Measurements from ENCODE around the gene PDZRN4.
"Not testable (repeated sequence)": the region's sequence is repeated elsewhere in the genome, so short reads cannot be mapped to it uniquely, and the experiment has no call there.

The PDZRN4 gene

DNA sequence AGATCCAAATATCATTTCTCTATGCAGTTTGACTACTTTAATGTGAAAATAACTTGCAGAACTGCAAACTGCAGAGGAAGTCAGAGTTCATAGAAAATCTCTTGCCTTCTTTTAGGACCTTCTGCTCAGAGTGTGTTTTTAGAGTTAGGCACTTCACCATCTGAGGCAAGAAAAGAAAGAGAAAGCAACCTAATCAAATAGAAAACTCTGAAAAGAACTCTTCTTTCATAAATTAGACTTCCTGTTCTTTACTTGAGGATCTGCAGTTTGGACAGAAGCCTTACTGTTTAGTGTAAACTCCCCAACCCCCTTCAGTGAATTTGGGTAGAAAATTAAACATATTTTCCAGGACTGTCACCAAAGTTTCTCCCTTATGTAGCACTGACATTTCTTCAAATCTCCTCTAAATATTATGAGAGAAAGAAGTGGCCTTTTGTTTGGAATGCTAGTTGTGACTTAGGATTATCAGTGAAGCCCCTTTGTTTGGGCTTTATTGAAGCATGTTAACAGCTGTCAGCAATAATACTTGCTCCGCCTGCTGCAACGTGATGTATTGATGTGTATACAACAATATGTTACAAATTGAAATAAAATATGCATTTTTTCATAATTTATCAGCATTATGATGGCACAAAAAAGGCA, 99.5 kb downstream of the PDZRN4 start:
- DNase-seq = no peak

DNA sequence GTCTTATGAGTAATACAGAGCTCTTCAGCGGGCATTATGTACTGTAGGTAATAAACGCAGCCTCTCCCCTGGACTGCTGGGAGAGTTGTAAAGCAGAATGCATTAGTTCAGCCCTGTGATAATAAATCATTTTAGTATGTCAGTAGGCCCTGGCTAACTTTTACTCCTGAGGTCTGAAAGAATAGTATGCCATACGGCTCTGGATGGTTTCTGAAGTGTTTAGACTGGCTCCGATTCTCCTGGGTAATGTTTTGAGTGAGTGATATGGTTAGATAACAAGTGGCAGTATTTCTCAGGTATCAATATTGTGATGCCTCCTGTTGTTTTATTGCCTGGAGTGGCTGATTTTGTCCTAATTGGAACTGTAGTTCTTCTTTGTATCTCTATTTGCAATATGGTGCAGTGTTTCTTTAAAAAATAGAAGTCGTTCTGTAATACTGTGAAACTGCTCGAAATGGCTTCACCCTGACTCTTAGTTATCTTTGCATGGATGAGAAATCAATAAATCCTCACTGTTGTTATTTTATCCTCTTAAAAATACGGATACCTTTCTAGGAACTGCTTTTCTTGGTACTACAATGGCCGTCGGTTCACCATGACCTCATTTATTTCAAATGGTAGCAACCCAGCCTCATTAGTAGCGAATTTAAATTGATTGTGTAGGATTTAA, 100.2 kb downstream of the PDZRN4 start:
- no peak for DNase-seq

DNA sequence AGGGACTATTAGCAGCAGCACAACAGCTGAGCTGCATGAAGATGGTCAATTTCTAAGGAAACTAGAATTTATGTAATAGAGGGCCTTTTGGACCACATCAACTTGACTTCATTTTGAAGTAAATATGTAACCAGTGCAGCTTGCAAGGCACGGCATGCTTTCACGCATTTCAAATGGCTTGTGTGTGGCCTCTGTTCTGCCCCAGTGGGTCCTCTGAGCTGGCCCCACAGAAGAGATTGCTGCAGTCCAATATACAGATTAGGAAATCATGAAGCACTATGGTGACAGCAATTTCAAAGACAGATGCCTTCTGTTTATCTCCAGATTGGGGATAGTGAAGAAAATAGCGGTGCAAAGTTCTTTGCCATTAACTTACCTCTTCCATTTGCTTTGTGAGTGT, 101.4 kb downstream of the PDZRN4 start:
- DNase-seq = no peak

DNA sequence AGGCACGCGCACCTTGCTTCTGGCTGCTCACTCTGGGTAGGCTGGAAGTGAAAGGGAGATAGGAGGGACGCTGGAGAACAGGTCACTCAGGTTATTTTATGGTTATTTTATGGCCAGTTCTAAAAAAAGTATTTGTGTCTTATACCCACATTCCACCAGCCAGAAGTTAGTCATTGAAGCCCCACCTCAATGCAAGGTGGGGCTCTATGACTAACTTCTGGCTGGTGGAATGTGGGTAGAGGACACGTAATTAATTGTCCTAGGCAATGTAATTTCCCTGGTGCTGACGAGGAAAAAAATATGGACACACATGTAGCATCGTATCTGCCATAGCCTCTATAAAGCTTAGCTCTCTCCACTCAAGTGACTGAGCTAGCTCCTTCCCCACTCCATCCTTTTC, 104.9 kb downstream of the PDZRN4 start:
- no peak for DNase-seq

DNA sequence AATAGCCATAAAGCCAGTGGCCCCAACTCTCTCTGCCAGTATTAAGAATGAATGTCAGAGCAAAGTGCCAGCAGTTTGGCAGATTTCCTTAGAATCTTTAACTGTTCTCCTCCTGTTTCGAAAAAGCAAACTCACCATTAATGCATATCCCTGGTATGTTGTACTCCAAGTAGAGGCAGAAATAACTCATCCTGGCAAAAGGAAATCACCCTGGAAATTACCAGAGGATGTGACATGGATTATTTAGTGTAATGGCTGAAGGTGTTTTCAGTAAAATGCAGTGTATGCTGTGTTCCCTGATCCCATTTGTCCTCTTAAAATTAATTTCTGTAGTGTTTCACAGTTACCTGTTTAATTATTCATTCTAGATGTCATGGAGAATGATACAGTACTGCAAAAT, 105.3 kb downstream of the PDZRN4 start:
- no peak for DNase-seq

DNA sequence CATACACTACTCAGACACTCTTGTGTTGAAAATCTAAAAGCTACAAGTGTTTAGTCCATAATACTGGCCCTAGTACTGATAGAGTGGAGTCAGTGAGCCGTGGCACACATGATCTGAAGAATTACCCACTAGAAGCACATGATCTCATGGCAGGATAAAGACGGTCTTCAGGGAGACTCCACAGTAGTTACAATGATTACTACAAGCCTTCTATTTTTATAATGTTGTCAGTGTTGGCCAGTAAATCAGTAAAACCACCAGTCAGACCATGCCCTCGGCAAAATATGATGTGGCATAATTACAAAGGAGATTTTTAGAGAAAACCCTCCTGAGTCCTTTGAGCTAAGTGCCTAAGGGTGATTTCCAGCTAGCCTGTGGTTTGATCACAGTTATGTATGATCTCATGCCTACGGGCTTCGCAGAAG, 114.9 kb downstream of the PDZRN4 start:
- no peak for DNase-seq

DNA sequence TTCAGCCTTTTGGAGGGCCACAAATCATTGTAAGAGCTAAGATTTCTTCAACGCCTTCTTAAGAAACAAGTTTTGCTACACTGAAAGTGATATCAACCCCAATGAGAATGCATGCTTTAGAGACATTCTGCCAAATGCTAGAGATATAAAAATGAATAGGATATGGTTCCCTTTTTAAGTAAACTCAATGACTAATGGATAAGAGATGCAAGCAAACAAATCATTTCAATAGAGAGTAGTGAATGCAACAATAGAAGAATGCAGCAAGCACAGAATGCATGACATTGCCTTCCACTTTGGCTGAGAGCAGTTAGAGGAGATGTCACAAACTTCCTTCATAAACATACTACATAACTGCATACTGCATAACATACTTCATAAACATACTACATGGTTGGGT, 116.4 kb downstream of the PDZRN4 start:
- DNase-seq = no peak

DNA sequence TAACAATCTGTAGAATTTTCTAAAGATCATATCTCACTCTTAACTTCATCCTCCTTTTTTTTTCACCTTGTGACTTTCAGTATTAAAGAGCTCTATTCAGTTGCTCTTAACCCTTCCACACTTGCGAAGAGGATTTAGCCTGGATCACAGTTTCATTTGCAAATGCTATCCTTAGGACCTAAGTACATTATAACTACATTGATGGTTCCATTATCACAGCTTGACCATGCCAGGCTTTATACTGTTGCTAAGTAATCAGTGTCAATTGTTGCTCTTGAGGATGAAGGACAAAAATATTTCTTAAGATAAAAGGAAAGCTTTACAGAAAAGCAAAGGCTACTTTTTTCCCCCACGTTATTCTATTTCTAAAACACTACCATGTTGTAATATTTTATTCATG, 122.2 kb downstream of the PDZRN4 start:
- no peak for DNase-seq

DNA sequence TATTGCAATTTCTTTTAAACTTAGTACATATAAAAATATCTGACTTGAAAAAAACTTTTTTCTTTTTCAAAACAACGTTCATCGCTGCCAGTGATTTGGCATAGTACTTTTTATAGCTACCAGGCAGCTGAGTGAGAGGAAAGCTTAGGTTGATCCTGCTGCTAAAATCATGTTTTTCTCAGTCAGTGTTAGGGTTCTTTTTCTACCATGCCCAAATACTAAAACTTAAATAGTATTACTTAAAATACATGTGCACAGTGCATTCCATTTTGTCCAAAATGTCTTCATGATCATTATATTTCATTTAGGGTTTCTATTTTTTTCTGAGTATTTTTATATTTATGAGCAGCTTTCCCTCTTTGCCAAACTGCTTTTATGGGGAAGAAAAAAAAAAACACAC, 123.8 kb downstream of the PDZRN4 start:
- DNase-seq = no peak

DNA sequence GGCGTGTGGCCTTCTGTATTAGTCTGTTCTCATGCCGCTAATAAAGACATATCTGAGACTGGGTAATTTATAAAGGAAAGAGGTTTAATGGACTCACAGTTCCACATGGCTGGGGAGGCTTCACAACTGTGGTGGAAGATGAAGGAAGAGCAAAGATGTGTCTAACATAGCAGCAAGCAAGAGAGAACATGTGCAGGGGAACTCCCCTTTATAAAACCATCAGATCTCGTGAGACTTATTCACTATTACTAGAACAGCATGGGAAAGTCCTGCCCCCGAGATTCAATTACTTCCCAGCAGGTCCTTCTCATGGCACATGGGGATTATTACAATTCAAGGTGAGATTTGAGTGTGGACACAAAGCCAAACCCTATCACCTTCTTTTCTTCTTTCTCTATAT, 124.3 kb downstream of the PDZRN4 start:
- not testable (repeated sequence) for DNase-seq

DNA sequence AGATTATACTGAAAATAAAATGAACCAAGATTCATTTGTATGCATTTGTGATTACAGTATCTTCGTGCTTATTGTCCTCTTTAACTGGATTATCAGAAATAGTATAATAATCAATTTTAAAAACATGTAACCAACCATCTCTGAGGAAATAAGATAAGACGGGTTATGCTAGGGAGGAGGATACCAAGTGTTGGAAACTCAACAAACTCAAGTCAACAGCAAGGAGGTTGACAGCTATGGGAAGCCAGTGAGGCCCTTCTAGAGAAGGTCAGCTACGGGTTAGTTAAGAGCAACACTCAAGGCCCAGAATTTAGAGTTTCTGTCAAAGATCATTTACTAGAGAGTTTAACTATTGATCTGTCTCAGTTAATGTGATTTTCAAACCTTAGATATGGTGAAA, 137.2 kb downstream of the PDZRN4 start:
- DNase-seq = no peak

DNA sequence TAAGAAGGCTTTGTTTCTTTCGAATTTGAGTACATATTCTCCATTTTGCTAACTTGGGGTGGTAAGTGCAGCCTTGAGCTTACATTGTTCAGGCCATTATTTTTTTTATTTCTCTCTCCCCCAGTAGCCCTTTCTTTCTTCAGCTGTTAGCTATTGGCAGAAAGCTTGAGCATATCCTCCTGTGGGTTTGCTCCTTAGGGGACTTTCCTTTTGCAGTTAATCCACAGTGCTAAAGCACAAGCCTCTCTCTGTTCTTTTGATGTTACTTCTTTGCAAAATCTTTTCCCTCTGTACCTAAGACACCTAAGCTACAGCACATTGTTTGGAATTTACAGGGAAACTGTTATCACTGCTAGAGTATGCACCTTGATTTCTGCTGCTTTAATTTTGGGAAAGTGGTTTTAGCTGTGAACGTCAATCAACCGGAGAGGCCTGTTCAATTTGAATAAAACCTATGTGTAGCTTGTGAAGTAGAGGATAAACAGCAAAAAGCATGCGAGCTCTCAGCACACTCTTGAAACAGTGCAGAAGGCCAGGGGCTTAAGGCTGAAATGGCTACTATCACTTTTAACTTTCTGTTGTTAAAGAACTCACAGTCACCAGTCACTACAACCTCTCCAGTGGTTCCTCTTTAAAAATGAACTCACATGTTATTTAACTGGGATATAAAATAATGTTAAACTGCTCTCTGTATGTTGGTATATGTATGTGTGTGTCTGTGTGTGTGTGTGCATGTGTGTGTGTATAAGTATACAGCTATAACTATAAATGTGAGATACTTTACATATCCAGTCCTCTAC, 139.2 kb downstream of the PDZRN4 start:
- DNase-seq = no peak

DNA sequence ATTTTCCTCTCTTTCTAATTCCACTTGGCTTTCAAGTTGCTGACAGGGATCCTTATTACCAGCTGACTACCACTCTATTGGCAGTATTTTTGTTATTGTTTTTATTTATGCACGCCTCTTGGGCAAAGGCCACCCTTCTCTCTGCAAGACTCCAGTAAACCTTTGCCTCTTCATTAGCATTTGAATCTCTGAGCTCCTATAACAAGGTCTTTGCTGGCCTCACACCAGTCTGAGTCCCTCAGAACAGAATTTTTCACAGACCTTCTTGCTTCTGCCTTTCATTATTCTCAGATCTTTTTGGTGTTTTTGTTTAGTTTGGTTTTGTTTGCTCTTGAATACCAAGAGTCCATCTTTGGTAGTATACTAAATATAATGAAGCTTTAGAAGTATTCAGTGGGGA, 145.9 kb downstream of the PDZRN4 start:
- no peak for DNase-seq

DNA sequence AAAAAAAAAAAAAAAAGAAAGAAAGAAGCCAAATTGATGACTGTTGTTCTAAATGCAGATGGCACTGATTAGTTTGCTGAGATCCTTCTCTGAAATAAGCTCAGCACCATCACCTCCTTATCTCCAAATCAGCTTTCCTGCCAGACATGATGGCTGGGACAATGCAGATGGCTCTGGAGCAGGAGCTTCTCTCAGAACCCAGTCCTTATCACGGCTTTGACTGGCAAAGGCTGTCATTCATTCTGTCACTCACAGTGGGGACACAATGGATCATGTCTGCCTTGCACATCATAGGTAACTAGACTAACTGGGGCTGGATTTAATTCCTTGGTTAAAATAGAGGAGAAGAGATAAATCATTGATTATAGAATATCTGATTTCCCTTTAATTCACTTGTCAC, 146.3 kb downstream of the PDZRN4 start:
- DNase-seq = no peak

DNA sequence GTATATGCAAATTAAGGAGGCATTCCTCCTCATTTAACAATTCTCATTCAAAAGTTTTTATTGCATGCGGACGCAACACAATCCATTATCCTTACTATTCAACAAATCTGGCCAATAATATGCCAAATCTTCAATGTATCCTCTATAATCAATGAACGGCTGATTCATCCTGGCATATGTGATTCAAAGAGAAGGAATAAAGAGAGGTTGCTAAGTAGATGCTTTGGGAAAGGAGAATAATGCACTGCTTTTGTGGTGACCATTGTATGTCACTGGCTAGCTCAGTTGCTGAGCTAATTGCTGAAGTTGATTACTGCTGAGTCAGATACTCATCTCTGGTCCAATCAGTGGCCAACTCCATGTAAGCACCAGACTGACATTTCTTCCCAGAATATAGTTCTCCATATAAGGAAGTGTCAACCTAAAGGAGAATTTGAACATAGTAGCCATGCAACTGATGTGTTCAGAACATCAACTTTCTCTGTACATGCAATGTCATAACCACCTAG, 148.0 kb downstream of the PDZRN4 start:
- no peak for DNase-seq

DNA sequence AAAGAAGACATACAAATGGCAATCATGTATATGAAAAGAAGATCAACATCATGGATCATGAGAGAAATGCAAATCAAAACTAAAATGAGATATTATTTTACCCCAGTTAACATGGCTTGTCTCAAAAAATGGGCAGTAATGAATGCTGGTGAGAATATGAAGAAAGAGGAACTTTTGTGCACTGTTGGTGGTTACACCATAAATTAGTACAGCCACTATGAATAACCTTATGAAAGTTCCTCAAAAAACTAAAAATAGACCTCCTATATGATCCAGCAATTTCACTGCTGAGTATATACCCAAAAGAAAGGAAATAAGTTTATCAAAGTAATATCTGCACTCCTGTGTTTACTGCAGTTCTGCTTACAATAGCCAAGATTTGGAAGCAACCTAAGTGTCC, 151.7 kb downstream of the PDZRN4 start:
- no peak for DNase-seq

DNA sequence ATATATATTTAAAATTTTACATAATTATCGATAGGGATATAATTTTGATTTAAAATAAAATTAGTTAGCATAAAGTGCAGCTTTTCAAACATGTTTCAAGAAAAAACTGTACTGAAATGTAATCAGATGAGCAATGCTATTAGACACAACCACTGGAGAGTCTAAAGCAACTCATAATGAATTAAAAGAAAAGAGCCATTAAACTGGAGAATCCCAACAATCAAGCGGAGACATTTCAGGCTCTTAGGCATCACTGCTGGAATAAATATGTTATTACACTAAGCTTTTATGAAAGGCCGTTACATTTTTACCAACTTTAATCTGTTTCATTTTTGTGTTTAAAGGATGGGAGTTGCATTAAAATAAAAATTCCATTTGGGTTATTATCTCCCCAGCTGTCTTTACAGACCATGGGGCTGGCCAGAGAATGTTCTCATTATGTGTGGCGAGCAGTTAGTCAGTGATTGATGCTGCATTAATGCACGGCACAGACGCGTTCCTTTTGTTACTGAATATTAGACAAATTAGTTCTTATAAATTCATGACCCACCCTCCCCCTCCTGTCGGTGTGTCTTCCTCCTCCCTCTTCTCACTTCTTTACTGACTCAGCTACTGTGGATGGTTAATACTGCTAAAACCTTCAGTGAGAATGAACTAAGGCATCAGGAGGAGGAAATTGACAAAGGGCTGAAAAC, 156.8 kb downstream of the PDZRN4 start:
- DNase-seq = no peak

DNA sequence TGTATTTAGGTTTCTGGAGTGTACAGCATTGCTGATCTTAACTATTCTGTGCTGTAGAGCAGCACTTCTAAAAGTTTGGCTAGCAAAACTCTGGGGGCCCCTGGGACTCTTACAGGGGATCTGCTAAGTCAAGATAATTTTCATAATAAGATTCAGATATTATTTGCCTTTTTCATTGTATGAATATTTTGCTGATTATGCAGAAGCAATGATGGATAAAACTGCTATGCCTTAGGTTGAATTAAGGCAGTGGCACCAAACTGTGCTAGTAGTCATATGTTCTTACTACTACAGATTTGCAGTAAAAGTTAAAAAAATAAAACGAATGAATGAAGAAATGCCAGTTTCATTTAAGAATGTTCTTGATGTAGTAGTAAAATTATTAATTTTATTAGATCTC, 160.1 kb downstream of the PDZRN4 start:
- no peak for DNase-seq

DNA sequence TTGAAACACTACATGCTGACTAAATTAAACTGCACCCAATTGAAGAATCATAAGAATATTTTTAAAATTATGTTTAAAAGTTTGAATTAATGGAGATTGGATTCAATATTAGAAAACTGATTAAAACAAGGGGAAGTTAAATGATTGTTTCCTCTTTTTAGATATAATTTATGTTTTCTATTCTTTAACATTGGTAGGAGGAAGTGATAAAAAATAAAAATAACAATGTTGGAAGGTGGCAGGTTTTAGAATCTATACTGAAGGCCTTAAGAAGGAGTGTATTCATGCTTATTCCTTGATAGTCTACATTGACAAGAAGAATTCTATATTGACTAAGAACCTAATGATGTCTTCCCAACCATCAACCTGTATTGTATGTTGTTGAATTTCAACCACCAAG, 168.1 kb downstream of the PDZRN4 start:
- DNase-seq = no peak

DNA sequence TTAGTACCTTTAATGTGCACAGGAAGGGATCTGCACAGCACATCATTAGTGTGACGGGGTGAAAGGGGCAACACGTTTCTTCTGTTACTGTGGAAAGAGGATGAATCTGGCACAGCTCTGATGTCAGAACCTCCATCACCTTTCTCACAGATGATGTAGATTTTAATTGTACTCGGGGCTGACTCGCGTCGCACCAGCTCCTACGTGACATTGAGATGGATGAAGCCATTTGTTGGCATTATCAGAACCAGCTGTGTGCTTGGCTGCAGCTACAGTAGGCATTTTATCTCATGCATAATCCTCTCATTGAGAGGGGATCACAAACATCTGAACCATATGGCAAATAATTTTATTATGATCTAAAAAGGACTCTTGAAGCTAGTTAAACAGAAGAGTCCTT, 173.6 kb downstream of the PDZRN4 start:
- no peak for DNase-seq

DNA sequence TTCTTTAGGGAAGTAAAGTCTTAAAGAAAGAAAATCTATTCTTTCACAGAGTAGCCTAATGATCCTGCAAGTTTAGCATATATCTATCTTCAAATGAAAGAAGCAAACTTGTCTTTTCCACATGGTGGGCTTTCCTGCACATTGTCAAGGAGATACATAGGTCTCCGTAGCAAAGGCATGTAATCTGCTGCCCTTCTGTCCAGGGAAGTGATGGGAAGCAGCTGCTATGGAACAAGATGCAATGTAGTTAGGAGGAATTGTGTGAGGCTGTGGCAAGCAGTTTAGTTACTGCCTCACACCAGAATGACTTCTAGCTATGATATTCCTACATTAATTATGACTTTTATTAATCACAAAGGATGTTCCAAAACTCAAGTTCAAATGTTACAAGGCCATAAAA, 174.4 kb downstream of the PDZRN4 start:
- no peak for DNase-seq

DNA sequence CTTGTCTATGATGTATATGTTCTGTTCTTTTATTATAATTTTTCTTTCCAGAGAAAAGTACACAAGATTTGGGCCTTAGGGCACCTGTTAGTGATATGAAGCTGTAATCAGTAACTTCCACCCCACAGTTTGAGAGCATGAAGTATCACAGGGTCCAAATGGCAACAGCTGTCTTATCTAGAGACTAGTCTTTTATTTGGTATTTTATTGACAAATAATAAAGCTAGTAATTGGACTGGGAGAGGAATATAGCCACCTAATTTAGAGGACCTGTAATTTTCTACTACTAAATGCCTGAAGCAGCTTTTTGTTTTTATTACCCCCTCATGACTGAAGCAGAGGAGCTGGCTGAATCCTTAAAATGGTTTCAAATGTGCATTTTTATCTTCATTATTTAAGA, 174.8 kb downstream of the PDZRN4 start:
- no peak for DNase-seq

DNA sequence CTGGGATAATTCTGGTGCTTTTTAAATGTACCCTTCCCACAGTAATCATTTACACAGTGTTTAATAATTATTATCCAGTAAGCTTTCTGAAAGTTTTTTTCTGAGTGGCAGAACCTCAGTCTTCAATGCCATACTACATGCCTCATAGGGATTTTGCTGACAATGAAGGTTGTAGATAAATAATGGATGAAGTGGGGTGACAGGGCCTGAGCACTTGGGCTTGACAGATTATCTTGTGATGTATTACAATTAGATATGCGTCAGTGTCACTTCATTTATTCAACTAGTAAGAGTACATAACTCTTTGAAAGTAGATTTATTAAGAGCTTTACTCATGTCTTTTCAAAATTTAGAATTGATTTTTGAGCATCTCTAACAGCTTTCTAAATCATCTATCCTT, 176.1 kb downstream of the PDZRN4 start:
- no peak for DNase-seq

Data from stimulated activated CD4-positive, alpha-beta T cell treated with anti-CD3 and anti-CD28 coated beads, Interleukin-15, amount 100 ng/mL, for 24 hours (primary cell).